ENCODE data around the gene ABCF3. TPM values are rescaled to one million over a fixed set of nuclear protein-coding genes. Genes with fewer than 3 reads are reported as not detected.
"Not testable (repeated sequence)": the region's sequence is repeated elsewhere in the genome, so short reads cannot be mapped to it uniquely, and the experiment has no call there.

The ABCF3 gene
- total RNA-seq, 6 experiments from 2014 or later: 53.3 to 70.9 (median 63.4) TPM

DNA sequence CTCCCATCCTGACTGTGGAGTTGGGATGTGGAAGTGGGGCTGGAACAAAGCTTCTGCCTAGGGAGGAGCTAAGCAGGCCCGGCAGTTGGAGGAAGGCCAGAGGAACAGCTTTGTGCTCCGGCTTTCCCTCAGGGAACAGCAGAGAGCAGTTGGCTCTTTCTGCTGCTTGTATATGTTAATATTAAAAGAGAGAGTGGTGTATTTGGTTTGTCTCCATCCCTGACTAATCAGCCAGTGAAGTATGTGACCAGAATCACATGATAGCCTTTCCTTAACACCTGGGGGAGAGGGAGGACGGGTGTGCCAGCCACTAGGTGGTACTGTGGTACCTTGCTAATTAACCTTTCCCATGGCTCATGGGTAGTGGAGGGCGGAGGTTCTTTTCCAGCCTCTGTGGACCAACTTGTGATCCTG is 40.9 kb upstream of the ABCF3 start:
- H3K4me1 Mint-ChIP-seq (ENCODE audit: low read depth): no peaks in the 10 kb centered on the region; the same call in 1 of the 2 replicates

DNA sequence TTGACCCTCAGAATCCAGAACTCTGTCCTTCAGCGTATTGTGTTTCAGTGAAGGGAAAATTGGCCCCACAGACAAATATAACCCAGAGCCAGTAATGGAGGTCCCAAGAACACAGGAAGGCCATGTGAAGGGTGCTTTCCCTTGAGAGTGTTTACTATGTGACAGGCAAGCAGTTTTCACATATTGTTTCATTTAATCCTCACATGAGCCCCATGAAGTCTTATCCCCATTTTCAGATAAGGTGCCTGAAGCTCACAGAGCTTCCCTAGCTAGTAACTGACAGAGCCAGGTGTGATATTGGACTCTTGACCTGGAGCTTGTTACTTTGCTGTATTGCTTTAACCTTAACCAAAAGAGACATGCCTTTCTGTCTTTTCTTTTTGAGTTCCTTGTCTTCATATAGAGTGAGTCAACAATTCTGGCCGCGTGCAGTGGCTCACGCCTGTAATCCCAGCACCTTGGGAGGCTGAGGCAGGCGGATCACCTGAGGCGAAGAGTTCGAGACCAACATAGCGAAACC is 40.2 kb upstream of the ABCF3 start:
- Mint-ChIP-seq H3K36me3 (ENCODE audit: low read depth) (peaks cover 15% of the 10 kb centered on the region), H3K4me1 (ENCODE audit: low read depth) (no peaks in the 10 kb centered on the region; the same call in 1 of the 2 replicates), H3K27me3 (ENCODE audit: insufficient read depth) (no peaks in the 10 kb centered on the region), H3K9me3 (no peaks in the 10 kb centered on the region), H3K27ac (no peak overlapping the region), H3K4me3 (no peak overlapping the region)
- TF ChIP-seq, protein P1, sequence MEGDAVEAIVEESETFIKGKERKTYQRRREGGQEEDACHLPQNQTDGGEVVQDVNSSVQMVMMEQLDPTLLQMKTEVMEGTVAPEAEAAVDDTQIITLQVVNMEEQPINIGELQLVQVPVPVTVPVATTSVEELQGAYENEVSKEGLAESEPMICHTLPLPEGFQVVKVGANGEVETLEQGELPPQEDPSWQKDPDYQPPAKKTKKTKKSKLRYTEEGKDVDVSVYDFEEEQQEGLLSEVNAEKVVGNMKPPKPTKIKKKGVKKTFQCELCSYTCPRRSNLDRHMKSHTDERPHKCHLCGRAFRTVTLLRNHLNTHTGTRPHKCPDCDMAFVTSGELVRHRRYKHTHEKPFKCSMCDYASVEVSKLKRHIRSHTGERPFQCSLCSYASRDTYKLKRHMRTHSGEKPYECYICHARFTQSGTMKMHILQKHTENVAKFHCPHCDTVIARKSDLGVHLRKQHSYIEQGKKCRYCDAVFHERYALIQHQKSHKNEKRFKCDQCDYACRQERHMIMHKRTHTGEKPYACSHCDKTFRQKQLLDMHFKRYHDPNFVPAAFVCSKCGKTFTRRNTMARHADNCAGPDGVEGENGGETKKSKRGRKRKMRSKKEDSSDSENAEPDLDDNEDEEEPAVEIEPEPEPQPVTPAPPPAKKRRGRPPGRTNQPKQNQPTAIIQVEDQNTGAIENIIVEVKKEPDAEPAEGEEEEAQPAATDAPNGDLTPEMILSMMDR (IDR thresholded peaks at IDR 0.05): no peak
- DNase-seq: no peak

More for the DNA sequence above, 40.9 kb upstream of the ABCF3 start:
- Mint-ChIP-seq H3K4me3 (no peak overlapping the region), H3K36me3 (ENCODE audit: low read depth) (peaks cover 21% of the 10 kb centered on the region), H3K9me3 (no peaks in the 10 kb centered on the region), H3K27me3 (ENCODE audit: insufficient read depth) (no peaks in the 10 kb centered on the region), H3K27ac (no peak overlapping the region; the same call in 1 of the 2 replicates)
- TF ChIP-seq, protein P1 (IDR thresholded peaks at IDR 0.05): peak; percentile 75
- DNase-seq: peak; percentile 38

DNA sequence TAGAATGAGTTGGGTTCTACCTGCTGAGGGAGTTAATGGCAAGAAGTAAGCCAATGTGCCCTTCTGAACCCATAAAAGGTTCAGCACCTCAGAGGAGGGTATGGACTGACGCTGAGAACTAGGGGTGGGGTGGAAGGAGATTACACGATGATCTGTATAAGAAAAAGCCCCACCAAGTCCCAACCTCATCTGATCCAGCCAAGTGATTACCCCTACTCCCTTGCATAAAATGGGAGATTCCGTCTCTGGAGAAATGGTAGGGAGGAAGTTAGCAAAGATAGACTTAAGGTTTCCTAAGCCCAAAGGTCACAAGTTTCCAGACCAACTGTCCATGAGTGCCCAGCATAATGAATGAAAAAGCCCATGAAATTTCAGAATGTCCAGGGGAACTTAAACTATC is 37.9 kb upstream of the ABCF3 start:
- Mint-ChIP-seq H3K9me3 (no peaks in the 10 kb centered on the region), H3K4me3 (no peak overlapping the region), H3K27ac (no peak overlapping the region), H3K27me3 (ENCODE audit: insufficient read depth) (no peaks in the 10 kb centered on the region), H3K4me1 (ENCODE audit: low read depth) (no peaks in the 10 kb centered on the region; the same call in 1 of the 2 replicates), H3K36me3 (ENCODE audit: low read depth) (no peaks in the 10 kb centered on the region)
- TF ChIP-seq, protein P1 (IDR thresholded peaks at IDR 0.05): no peak
- no peak for DNase-seq

DNA sequence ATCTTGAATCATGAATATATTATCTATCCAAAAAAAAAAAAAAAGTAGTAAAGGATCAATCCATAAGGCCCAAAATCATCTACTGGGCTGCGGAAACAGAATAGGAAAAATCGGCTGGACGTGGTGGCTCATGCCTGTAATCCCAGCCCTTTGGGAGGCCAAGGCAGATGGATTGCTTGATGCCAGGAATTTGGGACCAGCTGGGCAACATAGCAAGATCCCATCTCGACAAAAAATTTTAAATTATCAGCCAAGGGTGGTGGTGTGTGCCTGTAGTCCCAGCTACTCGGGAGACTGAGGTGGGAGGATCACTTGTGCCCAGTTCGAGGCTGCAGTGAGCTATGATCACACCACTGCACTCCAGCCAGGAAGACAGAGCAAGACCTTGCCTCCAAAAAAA is 36.9 kb upstream of the ABCF3 start:
- Mint-ChIP-seq H3K9me3 (no peaks in the 10 kb centered on the region), H3K36me3 (ENCODE audit: low read depth) (no peaks in the 10 kb centered on the region), H3K4me3 (no peak overlapping the region), H3K27ac (no peak overlapping the region), H3K27me3 (ENCODE audit: insufficient read depth) (no peaks in the 10 kb centered on the region), H3K4me1 (ENCODE audit: low read depth) (peaks cover 8% of the 10 kb centered on the region; the same call in 1 of the 2 replicates)
- TF ChIP-seq, protein P1 (IDR thresholded peaks at IDR 0.05): no peak
- no peak for DNase-seq

DNA sequence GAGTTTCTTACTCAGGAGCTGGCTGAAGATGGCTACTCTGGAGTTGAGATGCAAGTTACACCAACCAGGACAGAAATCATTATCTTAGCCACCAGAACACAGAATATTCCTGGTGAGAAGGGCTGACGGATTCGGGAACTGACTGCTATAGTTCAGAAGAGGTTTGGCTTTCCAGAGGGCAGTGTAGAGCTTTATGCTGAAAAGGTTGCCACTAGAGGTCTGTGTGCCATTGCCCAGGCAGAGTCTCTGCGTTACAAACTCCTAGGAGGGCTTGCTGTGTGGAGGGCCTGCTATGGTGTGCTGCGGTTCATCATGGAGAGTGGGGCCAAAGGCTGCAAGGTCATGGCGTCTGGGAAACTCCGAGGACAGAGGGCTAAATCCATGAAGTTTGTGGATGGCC is 36.2 kb upstream of the ABCF3 start:
- DNase-seq: peak; percentile 13
- H3K27ac Mint-ChIP-seq: peak overlapping the region; percentile 19; the same call in 1 of the 2 replicates
- H3K4me3 Mint-ChIP-seq: not testable (repeated sequence)

More for the DNA sequence above, 36.2 kb upstream of the ABCF3 start:
- not testable (repeated sequence) for H3K36me3 Mint-ChIP-seq (ENCODE audit: low read depth); H3K9me3 Mint-ChIP-seq; H3K27me3 Mint-ChIP-seq (ENCODE audit: insufficient read depth)
- TF ChIP-seq, protein P1 (IDR thresholded peaks at IDR 0.05): peak; percentile 52; the same call in 1 of the 2 replicates
- H3K4me1 Mint-ChIP-seq (ENCODE audit: low read depth): peaks cover 15% of the 10 kb centered on the region

Data from HFFc6 (cell line).